Muscle layer of duodenum (tissue), 2 donors: ENCODE data around the gene FTCD.
"Not testable (repeated sequence)": the region's sequence is repeated elsewhere in the genome, so short reads cannot be mapped to it uniquely, and the experiment has no call there.

Source experiments
- H3K27ac ChIP-seq: one replicate; pipeline ENCODE4 v1.7.0; 2013; ENCODE audit warnings: mild to moderate bottlenecking, low read length
- H3K27me3 ChIP-seq: one replicate; pipeline ENCODE4 v1.7.0; 2013; ENCODE audit warnings: low read depth, mild to moderate bottlenecking, control low read depth, low read length
- H3K36me3 ChIP-seq, 2 donors: one replicate each; pipeline ENCODE4 v1.7.0; 2013; ENCODE audit warnings: low read length in 2 of 2, control low read depth in 1 of 2, mild to moderate bottlenecking in 1 of 2; ENCODE audit not compliant: insufficient read depth in 2 of 2, control insufficient read depth in 1 of 2
- H3K4me1 ChIP-seq, 2 donors: one replicate each; pipeline ENCODE4 v1.7.0; 2013; ENCODE audit warnings: low read length in 2 of 2, mild to moderate bottlenecking in 2 of 2, control low read depth in 1 of 2, moderate library complexity in 1 of 2; ENCODE audit not compliant: insufficient read depth in 2 of 2, control insufficient read depth in 1 of 2
- H3K4me3 ChIP-seq, 2 donors: one replicate each; pipeline ENCODE4 v1.7.0; 2013; ENCODE audit warnings: low read length in 2 of 2, low read depth in 1 of 2, mild to moderate bottlenecking in 1 of 2
- H3K9me3 ChIP-seq, 2 donors: one replicate each; pipeline ENCODE4 v1.7.0; 2013; ENCODE audit warnings: low read length in 2 of 2, control low read depth in 1 of 2, mild to moderate bottlenecking in 1 of 2; ENCODE audit not compliant: control insufficient read depth in 1 of 2
- donor health status: healthy.

The FTCD gene

DNA sequence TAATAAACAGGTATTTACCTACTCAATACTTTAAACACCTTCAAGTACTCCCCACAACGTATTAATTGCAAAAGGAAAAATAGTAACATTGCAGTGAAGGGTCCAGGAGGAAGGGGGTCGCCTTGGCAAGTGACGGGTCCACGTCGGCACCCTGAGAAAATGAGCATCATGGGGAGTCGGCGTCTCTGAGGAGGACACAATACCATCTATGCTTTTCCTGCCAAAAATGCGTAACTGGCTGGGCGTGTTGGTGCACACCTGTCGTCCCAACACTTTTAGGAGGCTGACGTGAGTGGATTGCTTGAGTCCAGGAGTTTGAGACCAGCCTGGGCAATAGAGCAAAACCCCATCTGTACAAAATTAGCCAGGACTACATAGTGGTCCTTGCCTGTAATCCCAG is 7.3 kb downstream of the FTCD start:
- no peak overlapping the region for H3K27ac ChIP-seq
- H3K36me3 ChIP-seq, result no peaks in the 10 kb centered on the region
- no peak overlapping the region for H3K4me3 ChIP-seq
- H3K9me3 ChIP-seq, result no peaks in the 10 kb centered on the region
- no peaks in the 10 kb centered on the region for H3K27me3 ChIP-seq
- no peaks in the 10 kb centered on the region for H3K4me1 ChIP-seq

DNA sequence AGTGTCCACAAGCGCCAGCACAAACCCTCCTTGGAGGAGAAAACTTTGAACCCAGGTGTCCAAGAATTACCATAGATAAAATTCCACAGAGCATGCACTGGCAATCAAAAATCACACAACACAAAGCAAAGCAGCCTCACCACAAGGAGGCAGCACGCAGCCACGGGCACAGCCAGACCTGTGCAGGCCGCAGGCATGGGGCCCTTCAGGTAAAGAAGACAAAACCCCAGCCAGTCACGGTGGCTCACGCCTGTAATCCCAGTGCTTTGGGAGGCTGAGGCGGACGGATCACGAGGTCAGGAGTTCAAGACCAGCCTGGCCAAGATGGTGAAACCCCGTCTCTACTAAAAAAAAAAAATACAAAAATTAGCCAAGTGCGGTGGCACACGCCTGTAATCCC is 8.0 kb downstream of the FTCD start:
- H3K36me3 ChIP-seq, H3K27ac ChIP-seq, H3K4me3 ChIP-seq, H3K4me1 ChIP-seq, H3K9me3 ChIP-seq, H3K27me3 ChIP-seq: not testable (repeated sequence)

DNA sequence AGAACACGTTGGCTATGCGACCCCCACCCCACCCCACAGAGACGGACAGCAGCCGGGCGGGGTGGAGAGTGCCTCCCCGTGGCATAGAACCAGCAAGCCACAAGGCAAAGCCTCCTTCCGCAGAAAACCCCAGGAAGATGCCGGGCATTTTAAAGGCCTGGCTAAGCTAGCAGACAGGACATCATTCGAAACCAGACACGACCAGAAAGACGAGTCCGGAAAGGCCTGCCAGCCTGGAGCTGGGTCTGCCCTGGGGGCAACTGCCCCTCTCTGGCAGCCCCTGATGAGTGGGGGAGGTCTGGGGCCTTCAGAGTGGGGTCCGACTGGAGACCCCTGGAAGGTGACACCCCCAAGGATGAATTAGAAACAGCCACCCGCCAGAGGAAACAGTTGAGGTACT is 8.5 kb downstream of the FTCD start:
- Histone ChIP-seq H3K36me3 (no peaks in the 10 kb centered on the region), H3K27ac (no peak overlapping the region), H3K4me3 (no peak overlapping the region), H3K9me3 (no peaks in the 10 kb centered on the region), H3K27me3 (no peaks in the 10 kb centered on the region), H3K4me1 (no peaks in the 10 kb centered on the region)

DNA sequence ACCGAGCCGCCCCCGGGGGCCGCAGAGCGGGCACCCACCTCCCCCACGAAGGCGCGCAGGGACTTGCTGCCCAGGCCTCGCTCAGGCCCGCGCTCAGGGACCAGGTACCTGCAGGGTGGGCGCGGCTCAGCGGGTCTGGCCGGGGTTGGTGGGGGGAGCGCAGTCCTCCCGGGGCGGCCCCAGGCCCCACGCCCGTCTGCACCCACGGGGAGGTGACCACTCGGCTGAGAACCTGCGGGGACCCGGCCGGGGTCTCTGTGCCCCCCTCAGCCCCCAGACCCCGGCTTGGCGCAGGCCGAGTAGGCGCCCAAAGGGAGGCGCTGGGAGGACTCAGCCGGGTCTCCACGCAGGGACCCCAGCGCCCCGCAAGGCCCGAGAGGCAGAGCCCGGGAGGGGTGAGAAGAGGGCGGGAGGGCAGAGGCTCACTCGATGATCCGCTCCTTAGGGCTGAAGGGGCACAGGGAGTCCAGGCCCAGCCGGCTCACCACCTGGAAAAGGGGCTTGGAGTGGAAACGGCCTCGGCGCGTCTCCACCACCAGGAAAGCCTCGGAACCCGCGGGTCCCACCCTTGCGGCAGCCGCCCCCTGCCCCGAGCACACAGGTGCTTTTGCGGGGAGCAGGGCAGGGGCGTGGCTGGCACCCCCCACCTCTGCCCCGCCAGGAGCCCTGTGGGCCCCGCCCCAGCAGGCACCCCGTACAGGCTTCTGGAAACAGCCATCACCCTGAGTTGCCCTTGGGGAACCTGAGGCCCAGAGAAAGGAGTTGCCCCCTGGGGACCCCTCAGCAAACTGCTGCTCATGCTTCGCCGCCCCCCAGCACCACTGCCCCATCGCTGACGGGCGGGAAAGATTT is 9.3 kb downstream of the FTCD start:
- H3K9me3 ChIP-seq, result no peaks in the 10 kb centered on the region
- H3K4me1 ChIP-seq, result no peaks in the 10 kb centered on the region
- H3K27me3 ChIP-seq, result no peaks in the 10 kb centered on the region
- H3K4me3 ChIP-seq, result no peak overlapping the region
- H3K36me3 ChIP-seq, result no peaks in the 10 kb centered on the region
- no peak overlapping the region for H3K27ac ChIP-seq

DNA sequence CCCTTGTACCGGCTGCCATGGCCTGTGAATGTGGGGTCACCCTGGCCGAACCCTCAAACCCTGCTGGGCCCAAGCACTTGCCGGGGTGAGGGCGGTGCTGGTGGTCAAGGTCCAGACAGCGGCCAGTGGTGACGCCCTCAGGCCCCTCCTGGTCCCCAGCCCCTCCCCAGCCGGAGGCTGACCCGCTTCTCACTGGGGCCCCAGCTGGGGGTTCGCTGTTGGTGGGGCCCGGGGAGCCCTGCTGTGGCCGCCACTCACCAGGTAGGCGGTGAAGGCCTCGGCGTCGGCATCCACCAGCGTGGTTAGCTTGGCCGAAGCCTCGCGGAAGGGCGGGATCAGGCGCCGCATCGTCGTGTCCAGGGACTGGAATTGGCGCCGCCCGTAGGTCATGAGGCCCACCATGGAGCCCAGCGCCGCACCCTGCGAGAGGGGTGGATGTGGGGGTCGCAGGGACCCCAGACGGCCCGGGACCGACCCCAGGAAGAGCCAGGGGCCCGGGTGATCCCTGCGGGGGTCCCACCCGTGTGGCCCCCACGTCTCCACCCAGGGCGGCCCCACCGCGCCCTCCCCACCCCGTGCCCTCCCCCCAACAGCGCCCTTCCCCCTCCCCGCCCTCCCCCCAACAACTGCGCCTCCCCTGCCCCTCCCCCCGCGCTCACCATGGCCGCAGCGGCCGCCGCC is 10.1 kb downstream of the FTCD start:
- H3K36me3 ChIP-seq, result no peaks in the 10 kb centered on the region
- no peak overlapping the region for H3K27ac ChIP-seq
- no peak overlapping the region for H3K4me3 ChIP-seq
- no peaks in the 10 kb centered on the region for H3K27me3 ChIP-seq
- H3K9me3 ChIP-seq, result no peaks in the 10 kb centered on the region
- H3K4me1 ChIP-seq, result no peaks in the 10 kb centered on the region

DNA sequence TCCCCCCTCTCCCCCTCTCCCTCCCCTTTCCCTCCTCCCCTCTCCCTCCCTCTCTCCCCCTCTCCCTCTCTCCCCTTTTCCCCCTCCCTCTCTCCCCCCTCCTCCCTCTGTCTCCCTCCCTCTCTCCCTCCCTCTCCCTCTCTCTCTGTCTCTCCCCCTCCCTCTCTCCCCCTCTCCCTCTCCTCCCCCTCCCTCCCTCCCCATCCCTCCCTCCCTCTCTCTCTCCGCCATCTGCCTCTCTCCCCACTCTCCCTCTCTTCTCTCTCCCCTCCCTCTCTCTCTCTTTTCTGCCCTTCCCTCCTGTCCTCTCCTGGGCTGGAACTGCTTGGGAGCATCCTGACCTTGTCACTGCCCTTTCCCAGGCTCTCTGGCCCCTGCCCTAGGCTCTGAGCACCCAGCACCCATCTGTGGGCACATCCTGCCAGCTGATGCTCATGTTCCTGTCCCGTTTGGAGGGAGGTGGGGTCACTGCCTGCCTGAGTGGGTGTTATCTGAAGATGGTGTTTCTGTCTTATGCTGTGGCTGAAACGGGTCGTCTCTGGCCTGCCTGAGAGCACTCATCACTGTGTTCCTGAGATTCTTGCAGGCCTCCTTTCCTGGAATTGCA is 10.8 kb downstream of the FTCD start:
- no peak overlapping the region for H3K4me3 ChIP-seq
- no peak overlapping the region for H3K27ac ChIP-seq

DNA sequence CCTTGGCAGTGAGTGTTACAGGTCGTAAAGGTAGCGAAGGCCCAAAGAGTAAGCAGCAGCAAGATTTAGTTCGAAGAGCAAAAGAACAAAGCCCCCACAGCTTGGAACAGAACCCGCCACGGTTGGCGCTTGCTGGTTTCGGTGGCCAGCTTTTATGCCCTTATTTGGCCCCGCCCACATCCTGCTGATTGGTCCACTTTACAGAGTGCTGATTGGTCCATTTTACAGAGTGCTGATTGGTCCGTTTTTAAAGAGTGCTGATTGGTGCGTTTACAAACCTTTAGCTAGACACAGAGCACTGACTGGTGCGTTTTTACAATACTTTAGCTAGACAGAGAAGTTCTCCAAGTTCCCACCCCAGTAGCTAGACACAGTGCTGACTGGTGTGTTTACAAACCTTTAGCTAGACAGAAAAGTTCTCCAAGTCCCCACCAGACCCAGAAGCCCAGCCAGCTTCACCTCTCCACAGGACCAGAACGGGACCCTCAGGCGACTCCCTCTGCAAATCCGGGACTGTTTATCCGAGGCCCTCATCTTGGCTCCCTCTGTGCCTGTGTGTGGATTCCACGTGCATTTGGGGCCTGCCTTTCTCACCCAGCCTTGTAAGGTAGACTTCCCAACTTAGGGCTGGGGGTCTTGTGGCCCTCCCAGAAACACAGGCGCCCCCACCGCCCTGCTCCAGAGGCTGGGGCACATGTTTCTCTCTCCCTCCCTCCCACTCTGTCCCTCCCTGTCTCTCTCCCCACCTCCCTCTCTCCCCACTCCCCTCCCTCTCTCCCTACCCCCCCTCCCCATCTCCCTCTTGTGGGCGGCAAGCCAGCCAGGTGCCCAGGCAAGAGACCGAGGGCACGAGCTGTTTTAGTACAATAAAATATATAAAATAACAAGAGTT is 12.6 kb downstream of the FTCD start:
- Histone ChIP-seq H3K36me3 (no peaks in the 10 kb centered on the region), H3K9me3 (no peaks in the 10 kb centered on the region), H3K27me3 (no peaks in the 10 kb centered on the region), H3K4me1 (no peaks in the 10 kb centered on the region), H3K4me3 (no peak overlapping the region), H3K27ac (no peak overlapping the region)

More for the DNA sequence above, 10.8 kb downstream of the FTCD start:
- Histone ChIP-seq H3K4me1 (no peaks in the 10 kb centered on the region), H3K9me3 (no peaks in the 10 kb centered on the region), H3K36me3 (no peaks in the 10 kb centered on the region), H3K27me3 (no peaks in the 10 kb centered on the region)

DNA sequence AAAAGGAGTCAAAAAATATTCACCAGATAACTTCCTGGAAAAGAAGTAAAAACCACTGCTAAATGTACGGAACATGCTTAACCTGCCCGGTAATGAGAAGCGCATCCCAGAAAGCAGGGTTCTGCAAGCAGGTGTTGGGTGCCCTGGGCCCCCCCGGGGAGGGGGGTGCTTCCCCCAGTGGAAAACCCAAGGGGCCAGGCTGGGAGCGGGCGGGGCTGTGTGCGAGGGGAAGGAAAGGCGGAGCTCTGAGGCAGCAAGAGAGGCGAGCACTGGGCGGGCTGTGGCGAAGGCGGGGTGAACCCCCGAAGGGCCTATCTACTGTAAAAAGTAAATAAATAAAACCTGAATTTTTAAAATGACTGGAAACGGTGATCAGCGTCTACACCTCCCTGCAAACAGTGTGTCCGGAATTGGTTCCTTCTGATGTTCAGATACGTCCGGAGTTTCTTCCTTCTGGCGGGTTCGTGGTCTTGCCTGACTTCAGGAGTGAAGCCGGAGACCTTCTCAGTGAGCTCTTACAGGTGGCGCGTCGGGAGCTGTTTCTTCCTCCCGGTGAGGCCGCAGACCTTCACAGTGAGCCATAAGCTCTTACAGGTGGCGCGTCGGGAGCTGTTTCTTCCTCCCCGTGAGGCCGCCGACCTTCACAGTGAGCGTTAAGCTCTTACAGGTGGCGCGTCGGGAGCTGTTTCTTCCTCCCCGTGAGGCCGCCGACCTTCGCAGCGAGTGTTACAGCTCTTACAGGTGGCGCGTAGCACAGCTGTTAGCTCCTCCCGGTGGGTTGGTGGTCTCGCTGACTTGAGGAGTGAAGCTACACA is 13.4 kb downstream of the FTCD start:
- no peak overlapping the region for H3K4me3 ChIP-seq
- H3K27me3 ChIP-seq, result no peaks in the 10 kb centered on the region
- H3K36me3 ChIP-seq, result no peaks in the 10 kb centered on the region
- no peaks in the 10 kb centered on the region for H3K4me1 ChIP-seq
- H3K27ac ChIP-seq, result no peak overlapping the region
- H3K9me3 ChIP-seq, result no peaks in the 10 kb centered on the region

DNA sequence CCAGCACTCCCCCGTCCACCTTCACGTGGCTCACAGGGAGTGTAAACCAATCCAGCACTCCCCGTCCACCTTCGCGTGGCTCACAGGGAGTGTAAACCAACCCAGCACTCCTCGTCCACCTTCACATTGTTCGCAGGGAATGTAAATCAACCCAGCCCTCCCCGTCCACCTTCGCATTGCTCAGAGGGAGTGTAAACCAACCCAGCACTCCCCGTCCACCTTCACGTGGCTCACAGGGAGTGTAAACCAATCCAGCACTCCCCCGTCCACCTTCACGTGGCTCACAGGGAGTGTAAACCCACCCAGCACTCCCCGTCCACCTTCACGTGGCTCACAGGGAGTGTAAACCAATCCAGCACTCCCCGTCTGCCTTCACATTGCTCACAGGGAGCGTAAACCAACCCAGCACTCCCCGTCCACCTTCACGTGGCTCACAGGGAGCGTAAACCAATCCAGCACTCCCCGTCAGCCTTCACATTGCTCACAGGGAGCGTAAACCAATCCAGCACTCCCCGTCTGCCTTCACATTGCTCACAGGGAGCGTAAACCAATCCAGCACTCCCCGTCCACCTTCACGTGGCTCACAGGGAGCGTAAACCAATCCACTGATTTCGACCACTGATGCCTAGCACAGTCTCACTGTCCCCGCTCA is 14.9 kb downstream of the FTCD start:
- H3K36me3 ChIP-seq, H3K4me3 ChIP-seq, H3K27me3 ChIP-seq, H3K4me1 ChIP-seq, H3K27ac ChIP-seq, H3K9me3 ChIP-seq: not testable (repeated sequence)

DNA sequence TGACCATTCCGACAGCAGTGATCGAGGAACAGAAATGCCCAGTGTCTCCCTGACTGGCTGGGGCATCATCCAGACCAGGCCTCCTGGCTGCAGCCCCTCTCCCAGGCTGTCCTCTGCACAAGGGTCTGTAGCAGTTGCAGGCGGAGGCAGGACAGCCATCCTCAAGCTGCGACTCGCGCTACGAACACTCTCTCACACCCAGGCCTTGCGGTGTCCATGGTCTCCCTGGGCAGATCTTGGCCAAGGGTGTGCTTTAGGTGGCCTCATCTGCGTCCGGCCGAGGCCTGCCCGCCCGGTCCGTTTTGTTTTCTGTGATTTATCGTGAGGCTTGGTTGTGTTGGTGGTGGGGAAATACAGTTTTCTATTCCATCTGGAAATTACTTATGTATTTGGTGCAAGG is 15.7 kb downstream of the FTCD start:
- H3K36me3 ChIP-seq, result no peaks in the 10 kb centered on the region
- no peak overlapping the region for H3K27ac ChIP-seq
- H3K4me3 ChIP-seq, result no peak overlapping the region
- H3K9me3 ChIP-seq, result no peaks in the 10 kb centered on the region
- no peaks in the 10 kb centered on the region for H3K4me1 ChIP-seq
- H3K27me3 ChIP-seq, result no peaks in the 10 kb centered on the region
